GM12878 (cell line): Measurements from ENCODE around the gene SLC23A2.

Source experiments
- CHD2 ChIP-seq: IDR thresholded peaks from 2 replicates; pipeline ENCODE4 v1.6.1; 2011; ENCODE audit warnings: low read depth, low read length, improper control_type of control experiment, borderline replicate concordance
- TARDBP ChIP-seq: IDR thresholded peaks from 2 replicates; pipeline ENCODE4 v1.6.1; 2016; ENCODE audit warnings: borderline replicate concordance

DNA sequence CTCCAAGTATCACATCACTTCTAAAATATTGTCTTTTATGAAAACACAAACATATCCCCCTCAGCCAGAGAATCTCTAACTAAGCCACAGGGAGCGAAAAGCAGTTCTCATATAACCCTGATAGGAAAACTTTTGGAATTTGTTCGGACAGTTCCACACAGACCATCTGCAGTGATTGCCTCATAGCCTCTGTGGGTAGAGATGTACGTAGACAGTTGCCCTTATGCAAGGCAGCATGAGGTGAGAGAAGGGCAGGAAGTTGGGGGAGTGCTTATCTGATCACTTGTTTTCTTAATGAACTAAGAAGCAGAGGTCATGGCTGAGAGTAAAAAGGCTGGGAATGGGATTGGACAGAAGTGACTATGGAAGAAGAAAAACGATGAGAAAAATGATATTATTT is 39.6 kb downstream of the SLC23A2 start:
- TF ChIP-seq TARDBP: no peak
- no peak for TF ChIP-seq CHD2
